GM12891 (cell line): ENCODE results near the gene RARB.

ENCODE experiments used
- PAX5 ChIP-seq: IDR thresholded peaks from 2 replicates; pipeline ENCODE4 v1.6.1; 2011; ENCODE audit warnings: low read length, moderate library complexity, mild to moderate bottlenecking; ENCODE audit not compliant: insufficient read depth, severe bottlenecking
- POLR2A ChIP-seq: IDR thresholded peaks from 2 replicates; pipeline ENCODE4 v1.6.1; 2011; ENCODE audit warnings: low read depth, low read length, control low read depth
- POLR2AphosphoS5 ChIP-seq: IDR thresholded peaks from 2 replicates; pipeline ENCODE4 v1.6.1; 2011; ENCODE audit warnings: low read depth, low read length, control low read depth
- SPI1 ChIP-seq: IDR thresholded peaks from 2 replicates; pipeline ENCODE4 v1.6.1; 2011; ENCODE audit warnings: low read depth, low read length, control low read depth
- TAF1 ChIP-seq: IDR thresholded peaks from 2 replicates; pipeline ENCODE4 v1.6.1; 2011; ENCODE audit warnings: low read depth, low read length, control low read depth

DNA sequence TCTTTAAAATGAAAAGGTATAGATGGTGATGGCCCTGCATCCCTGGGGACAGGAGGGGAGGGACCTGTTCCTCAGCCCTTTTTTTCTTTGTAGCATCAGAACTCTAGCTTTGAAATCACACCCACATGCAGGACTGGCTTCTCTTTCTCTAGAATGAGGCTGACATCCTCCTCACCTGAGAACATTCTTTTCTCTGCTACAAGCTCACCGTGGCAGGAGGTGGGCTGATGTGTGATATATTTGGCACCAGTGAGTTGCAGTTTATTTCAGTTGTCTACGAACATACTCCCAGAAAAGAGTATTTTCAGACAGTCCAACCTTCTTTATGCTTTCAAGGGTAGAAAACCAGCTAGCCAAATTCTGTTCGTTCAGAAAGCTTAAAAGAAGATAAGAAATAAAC, 43.6 kb upstream of the RARB start:
- TF ChIP-seq POLR2AphosphoS5 (no peak), POLR2A (no peak), TAF1 (no peak), PAX5 (no peak), SPI1 (no peak)
